WTC11 (cell line): ENCODE measurements around the gene LBX2. TPM values are rescaled to one million over a fixed set of nuclear protein-coding genes. Genes with fewer than 3 reads are reported as not detected.

Source experiments
- ATAC-seq: fragments of 200-7000 bp; cut with Tn5 transposase; 2 replicates; pipeline ENCODE4 v1.10.0; 2021; ENCODE audit warnings: mild to moderate bottlenecking, moderate library complexity
- CTCF ChIA-PET: fragments of 300-600 bp; sonication (Branson Sonifier 250); formaldehyde crosslinking; loops from one replicate; lab custom pipeline; 2021; ENCODE audit warnings: antibody characterized with exemption; lab: Charles Lee
- POLR2A ChIA-PET: fragments of 350-600 bp; sonication (Branson Sonifier 250); formaldehyde crosslinking; loops from one replicate; lab custom pipeline; 2021; ENCODE audit warnings: antibody characterized with exemption; lab: Charles Lee
- DNase-seq: peaks from one replicate; pipeline ENCODE4 v3.0.0; 2021; ENCODE audit warnings: low spot score
- H3K27ac Mint-ChIP-seq: 2 replicates; pipeline ENCODE4 v1.8.0; 2021; ENCODE audit warnings: mixed read lengths
- H3K27me3 Mint-ChIP-seq: 2 replicates; pipeline ENCODE4 v1.8.0; 2021; ENCODE audit warnings: low read depth, mild to moderate bottlenecking, moderate library complexity, mixed read lengths
- H3K36me3 Mint-ChIP-seq: 2 replicates; pipeline ENCODE4 v1.8.0; 2021; ENCODE audit warnings: mixed read lengths
- H3K4me1 Mint-ChIP-seq: 2 replicates; pipeline ENCODE4 v1.8.0; 2022; ENCODE audit warnings: mixed read lengths
- H3K4me3 Mint-ChIP-seq: 2 replicates; pipeline ENCODE4 v1.8.0; 2021; ENCODE audit warnings: mild to moderate bottlenecking, moderate library complexity, mixed read lengths
- H3K9me3 Mint-ChIP-seq: 2 replicates; pipeline ENCODE4 v1.8.0; 2021; ENCODE audit warnings: mixed read lengths
- ARID4B ChIP-seq: sonication (generic); formaldehyde crosslinking; IDR thresholded peaks from 2 replicates; pipeline ENCODE4 v1.8.0; 2023; ENCODE audit warnings: missing genetic modification reagents, mild to moderate bottlenecking, borderline replicate concordance
- ATF2 ChIP-seq: sonication (generic); formaldehyde crosslinking; IDR thresholded peaks from 2 replicates; pipeline ENCODE4 v1.8.1; 2022; ENCODE audit warnings: low read depth, missing genetic modification reagents, borderline replicate concordance
- CDX4 ChIP-seq: fragments of 250-450 bp; sonication (Bioruptor Pico); IDR thresholded peaks from 2 replicates; pipeline ENCODE4 v1.9.0; 2021; ENCODE audit warnings: moderate library complexity, mild to moderate bottlenecking, inconsistent platforms, borderline replicate concordance
- E2F1 ChIP-seq: sonication (generic); formaldehyde crosslinking; IDR thresholded peaks from 2 replicates; pipeline ENCODE4 v1.8.0; 2022; ENCODE audit warnings: mild to moderate bottlenecking, missing genetic modification reagents
- E2F5 ChIP-seq: sonication (generic); formaldehyde crosslinking; IDR thresholded peaks from 2 replicates; pipeline ENCODE4 v1.8.1; 2022; ENCODE audit warnings: mild to moderate bottlenecking, moderate library complexity, missing genetic modification reagents
- EMX1 ChIP-seq: fragments of 250-450 bp; sonication (Bioruptor Pico); IDR thresholded peaks from 2 replicates; pipeline ENCODE4 v1.8.0; 2021; ENCODE audit warnings: mild to moderate bottlenecking
- FOXK1 ChIP-seq: sonication (generic); formaldehyde crosslinking; IDR thresholded peaks from 2 replicates; pipeline ENCODE4 v1.8.0; 2022; ENCODE audit warnings: mild to moderate bottlenecking, moderate library complexity, missing genetic modification reagents
- GRHL2 ChIP-seq: fragments of 250-450 bp; sonication (Bioruptor Pico); IDR thresholded peaks from 2 replicates; pipeline ENCODE4 v1.8.0; 2022; ENCODE audit warnings: mild to moderate bottlenecking, moderate library complexity; ENCODE audit not compliant: insufficient replicate concordance, severe bottlenecking
- HMGA2 ChIP-seq: fragments of 250-450 bp; sonication (Bioruptor Pico); IDR thresholded peaks from 2 replicates; pipeline ENCODE4 v1.4.0; 2021; ENCODE audit warnings: mild to moderate bottlenecking, moderate library complexity
- HMGXB4 ChIP-seq: sonication (generic); formaldehyde crosslinking; IDR thresholded peaks from 2 replicates; pipeline ENCODE4 v1.8.1; 2023; ENCODE audit warnings: mild to moderate bottlenecking, moderate library complexity, missing genetic modification reagents
- PRRX2 ChIP-seq: fragments of 250-450 bp; sonication (Bioruptor Pico); IDR thresholded peaks from 2 replicates; pipeline ENCODE4 v1.8.0; 2021; ENCODE audit warnings: mild to moderate bottlenecking
- TEAD4 ChIP-seq: sonication (generic); formaldehyde crosslinking; IDR thresholded peaks from 2 replicates; pipeline ENCODE4 v1.8.0; 2022; ENCODE audit warnings: mild to moderate bottlenecking, missing genetic modification reagents
- USF2 ChIP-seq: sonication (generic); formaldehyde crosslinking; IDR thresholded peaks from 2 replicates; pipeline ENCODE4 v1.8.1; 2023; ENCODE audit warnings: mild to moderate bottlenecking, missing genetic modification reagents, moderate library complexity
- ZNF138 ChIP-seq: sonication (generic); formaldehyde crosslinking; conservative IDR thresholded peaks from 2 replicates; pipeline ENCODE4 v1.8.1; 2022; ENCODE audit warnings: mild to moderate bottlenecking, moderate library complexity, missing genetic modification reagents
- ZNF263 ChIP-seq: sonication (generic); formaldehyde crosslinking; IDR thresholded peaks from 2 replicates; pipeline ENCODE4 v1.8.1; 2022; ENCODE audit warnings: low read depth, mild to moderate bottlenecking, moderate library complexity, missing genetic modification reagents
- total RNA-seq: library from RNA; stranded (reverse); gene quantifications from 3 replicates; pipeline ENCODE4 v1.2.3, GENCODE V29; 2021

The LBX2 gene
- total RNA-seq, 1 experiment from 2014 or later, result 1.0 TPM

- no peak for TF ChIP-seq ARID4B (CRISPR knock-in tag)
- TF ChIP-seq CDX4 (CRISPR knock-in tag), result no peak
Observed at GRCh38 chr2:74533464-74533863, 34.1 kb upstream of the LBX2 start (continued).

- no peak overlapping the region for H3K4me3 Mint-ChIP-seq
Observed at GRCh38 chr2:74532222-74532621, 32.8 kb upstream of the LBX2 start.

More at GRCh38 chr2:74532222-74532621, 32.8 kb upstream of the LBX2 start:
- DNase-seq (no peak), ATAC-seq (no peak)
- H3K4me1 Mint-ChIP-seq, result peaks cover 18% of the 10 kb centered on the region
- no peak for TF ChIP-seq HMGA2 (CRISPR knock-in tag)
- TF ChIP-seq E2F5 (CRISPR knock-in tag), result no peak
- TF ChIP-seq PRRX2, result no peak
- no peak for TF ChIP-seq HMGXB4 (CRISPR knock-in tag)
- TF ChIP-seq EMX1 (CRISPR knock-in tag), result no peak
- no peak for TF ChIP-seq TEAD4
- no peak for TF ChIP-seq USF2 (CRISPR knock-in tag)
- no peak for TF ChIP-seq ZNF138
- no peak for TF ChIP-seq E2F1
- TF ChIP-seq FOXK1, result no peak
- no peak for TF ChIP-seq ATF2
- no peak for TF ChIP-seq ZNF263 (CRISPR knock-in tag)
- no peak for TF ChIP-seq GRHL2 (CRISPR knock-in tag)
- H3K27me3 Mint-ChIP-seq, result 0 out of 2 replicates have a peak, but pooled peaks cover 3% of the 10 kb centered on the region
- no peaks in the 10 kb centered on the region for H3K9me3 Mint-ChIP-seq
- H3K36me3 Mint-ChIP-seq, result peaks cover 27% of the 10 kb centered on the region
- CTCF ChIA-PET, result no interaction called here
- POLR2A ChIA-PET, result no interaction called here
- H3K27ac Mint-ChIP-seq, result no peak overlapping the region
